COLO829 (cell line): Measurements from ENCODE around the gene KMT2B.

Source experiments
- DNase-seq: peaks from one replicate; pipeline ENCODE4 v3.0.0; 2012; ENCODE audit warnings: low spot score

Gene KMT2B

GRCh38 chr19:35725216-35725861 lies 7.5 kb downstream of the KMT2B start:
- no peak for DNase-seq

DNA sequence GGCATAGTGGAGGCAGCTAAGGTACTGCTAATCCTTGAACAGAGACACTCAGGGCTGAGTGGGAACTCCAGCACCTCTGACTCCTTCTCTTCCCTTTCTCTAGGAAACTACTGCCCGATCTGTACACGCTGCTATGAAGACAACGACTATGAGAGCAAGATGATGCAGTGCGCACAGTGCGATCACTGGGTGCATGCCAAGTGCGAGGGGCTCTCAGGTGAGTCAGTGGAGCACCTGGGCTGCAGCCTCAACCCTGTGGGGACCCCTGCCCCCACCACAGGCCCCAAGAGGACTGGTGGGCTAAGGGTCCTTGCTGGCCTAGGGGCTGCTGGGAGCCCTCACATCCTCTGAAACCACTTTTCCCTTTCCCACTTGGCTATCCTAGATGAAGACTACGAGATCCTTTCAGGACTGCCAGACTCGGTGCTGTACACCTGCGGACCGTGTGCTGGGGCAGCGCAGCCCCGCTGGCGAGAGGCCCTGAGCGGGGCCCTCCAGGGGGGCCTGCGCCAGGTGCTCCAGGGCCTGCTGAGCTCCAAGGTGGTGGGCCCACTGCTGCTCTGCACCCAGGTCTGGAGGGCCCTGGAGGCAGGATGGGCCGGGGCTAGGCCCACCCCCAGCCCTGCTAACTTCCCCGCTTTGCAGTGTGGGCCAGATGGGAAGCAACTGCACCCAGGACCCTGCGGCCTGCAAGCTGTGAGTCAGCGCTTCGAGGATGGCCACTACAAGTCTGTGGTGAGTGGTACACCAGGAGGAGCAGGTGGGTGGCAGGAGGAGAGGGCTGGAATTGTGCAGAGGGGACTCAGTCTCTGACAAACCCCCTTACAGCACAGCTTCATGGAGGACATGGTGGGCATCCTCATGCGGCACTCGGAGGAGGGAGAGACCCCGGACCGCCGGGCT lies 9.5 kb downstream of the KMT2B start:
- no peak for DNase-seq

- DNase-seq: no peak
Observed at GRCh38 chr19:35727956-35728706, 10.3 kb downstream of the KMT2B start.

DNA sequence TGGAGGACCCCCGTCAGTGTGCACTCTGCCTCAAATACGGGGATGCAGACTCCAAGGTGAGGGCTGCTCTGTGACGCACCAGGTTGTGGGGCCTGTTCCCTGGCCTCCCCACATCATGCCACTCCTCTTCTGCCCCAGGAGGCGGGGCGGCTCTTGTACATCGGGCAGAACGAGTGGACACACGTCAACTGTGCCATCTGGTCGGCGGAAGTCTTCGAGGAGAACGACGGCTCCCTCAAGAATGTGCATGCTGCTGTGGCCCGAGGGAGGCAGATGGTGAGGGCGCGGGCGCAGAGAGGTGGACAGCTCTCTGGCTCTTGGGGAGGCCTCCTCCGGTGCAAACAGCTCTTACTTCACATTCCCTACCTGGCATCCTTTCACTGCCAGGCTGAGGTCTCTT lies 11.2 kb downstream of the KMT2B start:
- no peak for DNase-seq

GRCh38 chr19:35729763-35730162 lies 12.0 kb downstream of the KMT2B start:
- no peak for DNase-seq

DNA sequence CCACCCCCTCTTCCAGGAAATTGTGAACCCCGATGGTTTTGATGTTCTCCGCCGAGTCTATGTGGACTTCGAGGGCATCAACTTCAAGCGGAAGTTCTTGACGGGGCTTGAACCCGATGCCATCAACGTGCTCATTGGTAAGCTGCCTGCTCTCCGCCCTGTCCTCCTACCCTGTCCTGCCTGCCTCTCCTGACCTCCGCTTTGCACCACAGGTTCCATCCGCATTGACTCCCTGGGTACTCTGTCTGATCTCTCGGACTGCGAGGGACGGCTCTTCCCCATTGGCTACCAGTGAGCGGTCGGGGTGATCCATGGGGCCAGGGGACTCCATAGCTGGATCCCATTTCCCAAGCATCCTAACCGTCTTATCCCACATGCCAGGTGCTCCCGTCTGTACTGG lies 12.5 kb downstream of the KMT2B start:
- no peak for DNase-seq

- DNase-seq: no peak
Observed at GRCh38 chr19:35731353-35731752, 13.6 kb downstream of the KMT2B start.

- DNase-seq: no peak
Observed at GRCh38 chr19:35731779-35732405, 14.1 kb downstream of the KMT2B start.

GRCh38 chr19:35732540-35733179 lies 14.9 kb downstream of the KMT2B start:
- DNase-seq: no peak

DNA sequence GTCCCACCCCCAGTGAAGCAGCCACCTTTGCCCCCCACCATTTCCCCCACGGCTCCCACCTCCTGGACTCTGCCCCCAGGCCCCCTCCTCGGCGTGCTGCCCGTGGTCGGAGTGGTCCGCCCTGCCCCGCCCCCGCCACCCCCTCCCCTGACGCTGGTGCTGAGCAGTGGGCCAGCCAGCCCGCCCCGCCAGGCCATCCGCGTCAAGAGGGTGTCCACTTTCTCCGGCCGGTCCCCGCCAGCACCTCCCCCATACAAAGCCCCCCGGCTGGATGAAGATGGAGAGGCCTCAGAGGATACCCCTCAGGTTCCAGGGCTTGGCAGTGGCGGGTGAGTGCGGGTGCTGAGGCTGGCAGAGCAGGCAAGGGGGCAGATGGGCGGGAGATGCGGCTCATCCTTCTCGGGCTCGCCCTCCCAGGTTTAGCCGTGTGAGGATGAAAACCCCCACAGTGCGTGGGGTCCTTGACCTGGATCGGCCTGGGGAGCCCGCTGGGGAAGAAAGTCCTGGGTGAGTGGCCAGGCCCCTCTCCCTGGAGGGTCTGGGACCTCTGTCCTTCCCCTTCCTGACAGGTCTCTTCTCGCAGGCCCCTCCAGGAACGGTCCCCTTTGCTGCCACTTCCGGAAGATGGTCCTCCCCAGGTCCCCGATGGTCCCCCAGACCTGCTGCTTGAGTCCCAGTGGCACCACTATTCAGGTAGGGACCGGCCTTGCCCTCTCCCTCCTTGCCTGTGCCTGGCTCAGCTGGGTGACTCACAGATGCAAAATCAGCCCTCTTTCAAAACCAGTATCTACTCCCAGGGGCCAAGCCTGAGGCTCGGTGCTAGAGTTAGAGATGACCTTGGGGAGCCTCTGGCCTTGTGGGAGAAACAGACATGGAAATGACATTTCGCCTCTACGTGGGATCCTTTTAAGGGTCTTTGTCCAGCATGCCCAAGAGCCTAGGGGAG lies 15.7 kb downstream of the KMT2B start:
- no peak for DNase-seq

- no peak for DNase-seq
Observed at GRCh38 chr19:35734273-35734672, 16.5 kb downstream of the KMT2B start.

- no peak for DNase-seq
Observed at GRCh38 chr19:35734889-35735288, 17.1 kb downstream of the KMT2B start.

DNA sequence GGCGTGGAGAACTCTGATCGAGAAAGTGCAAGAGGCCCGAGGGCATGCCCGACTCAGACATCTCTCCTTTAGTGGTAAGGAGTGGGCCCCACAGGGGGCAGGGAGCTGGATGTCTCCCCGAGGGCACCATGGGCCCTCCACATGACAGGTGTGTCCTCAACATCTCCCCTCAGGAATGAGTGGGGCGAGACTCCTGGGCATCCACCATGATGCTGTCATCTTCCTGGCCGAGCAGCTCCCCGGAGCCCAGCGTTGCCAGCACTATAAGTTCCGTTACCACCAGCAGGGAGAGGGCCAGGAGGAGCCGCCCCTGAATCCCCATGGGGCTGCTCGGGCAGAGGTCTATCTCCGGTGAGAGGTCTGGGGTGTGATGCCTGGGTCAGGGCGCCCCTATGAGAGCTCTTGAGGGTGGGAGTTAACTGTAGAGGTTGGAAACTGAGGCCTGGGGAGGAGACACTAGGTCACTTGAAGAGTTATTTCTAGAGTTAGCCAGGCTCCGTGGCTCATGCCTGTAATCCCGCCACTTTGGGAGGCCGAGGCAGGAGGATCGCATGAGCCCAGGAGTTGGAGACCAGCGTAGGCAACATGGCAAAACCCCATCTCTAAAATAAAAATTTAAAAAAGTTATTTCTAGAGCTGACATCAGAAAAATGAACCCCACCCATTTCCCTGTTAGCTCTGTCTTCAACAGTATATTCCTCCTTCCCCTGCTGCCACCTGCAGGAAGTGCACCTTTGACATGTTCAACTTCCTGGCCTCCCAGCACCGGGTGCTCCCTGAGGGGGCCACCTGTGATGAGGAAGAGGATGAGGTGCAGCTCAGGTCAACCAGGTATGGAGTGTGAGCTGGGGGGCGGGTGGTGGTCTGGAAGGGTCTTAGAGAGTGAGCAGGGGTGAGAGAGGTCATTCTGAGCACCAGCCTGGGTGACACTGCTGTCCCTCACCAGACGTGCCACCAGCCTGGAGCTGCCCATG lies 19.4 kb downstream of the KMT2B start:
- DNase-seq: no peak

DNA sequence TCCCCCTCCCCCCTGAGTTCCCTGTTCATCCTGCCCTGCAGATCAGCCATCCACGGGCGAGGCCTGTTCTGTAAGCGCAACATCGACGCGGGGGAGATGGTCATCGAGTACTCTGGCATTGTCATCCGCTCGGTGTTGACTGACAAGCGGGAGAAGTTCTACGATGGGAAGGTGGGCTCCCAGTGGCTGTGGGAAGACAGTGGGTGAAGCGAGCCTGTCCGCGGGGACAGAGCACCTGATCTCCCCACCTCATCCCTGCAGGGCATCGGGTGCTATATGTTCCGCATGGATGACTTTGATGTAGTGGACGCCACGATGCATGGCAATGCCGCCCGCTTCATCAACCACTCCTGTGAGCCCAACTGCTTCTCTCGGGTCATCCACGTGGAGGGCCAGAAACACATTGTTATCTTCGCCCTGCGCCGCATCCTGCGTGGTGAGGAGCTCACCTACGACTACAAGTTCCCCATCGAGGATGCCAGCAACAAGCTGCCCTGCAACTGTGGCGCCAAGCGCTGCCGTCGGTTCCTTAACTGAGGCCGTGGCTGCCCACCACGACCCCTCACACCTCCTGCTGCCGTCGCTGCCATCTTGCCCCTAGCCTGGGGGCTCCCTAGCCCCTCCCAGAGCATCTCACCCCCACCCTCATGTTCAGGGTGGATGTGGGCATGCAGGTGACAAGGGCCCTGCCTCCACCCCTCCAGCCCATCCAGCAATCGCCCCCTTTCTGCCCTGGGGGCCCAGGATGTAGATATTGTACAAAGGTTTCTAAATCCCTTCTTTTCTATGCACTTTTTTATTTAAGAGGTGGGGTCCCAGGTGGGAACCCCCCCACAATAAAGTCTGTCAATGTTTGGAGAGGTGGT lies 20.5 kb downstream of the KMT2B start:
- DNase-seq: no peak

DNA sequence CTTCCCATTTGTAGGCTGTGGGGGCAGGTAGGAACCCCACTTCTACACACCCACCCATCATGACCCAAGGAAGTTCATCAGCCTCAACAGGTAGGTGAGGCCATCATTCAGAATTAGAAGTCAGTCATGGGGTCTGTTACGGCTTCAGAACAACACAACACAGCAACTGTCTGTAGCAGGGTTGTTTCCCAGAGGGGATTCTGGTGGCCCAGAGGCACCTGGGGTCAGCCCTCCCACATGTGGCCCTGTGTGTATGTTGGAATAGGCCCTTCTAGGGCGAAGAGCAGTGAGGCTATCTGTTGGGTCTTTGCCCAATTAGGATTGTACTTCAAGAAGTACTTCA lies 21.1 kb downstream of the KMT2B start:
- DNase-seq: no peak

- DNase-seq: no peak
Observed at GRCh38 chr19:35739275-35740107, 21.7 kb downstream of the KMT2B start.

- no peak for DNase-seq
Observed at GRCh38 chr19:35740108-35740422, 22.3 kb downstream of the KMT2B start.
